ENCODE results near the gene STPG3. TPM values are rescaled to one million over a fixed set of nuclear protein-coding genes. Genes with fewer than 3 reads are reported as not detected.

Gene STPG3
- total and polyA plus RNA-seq, 2 of the 13 experiments (the other 11 are each of a cell fraction or from before 2014, with no cell fraction given) = not detected

DNA sequence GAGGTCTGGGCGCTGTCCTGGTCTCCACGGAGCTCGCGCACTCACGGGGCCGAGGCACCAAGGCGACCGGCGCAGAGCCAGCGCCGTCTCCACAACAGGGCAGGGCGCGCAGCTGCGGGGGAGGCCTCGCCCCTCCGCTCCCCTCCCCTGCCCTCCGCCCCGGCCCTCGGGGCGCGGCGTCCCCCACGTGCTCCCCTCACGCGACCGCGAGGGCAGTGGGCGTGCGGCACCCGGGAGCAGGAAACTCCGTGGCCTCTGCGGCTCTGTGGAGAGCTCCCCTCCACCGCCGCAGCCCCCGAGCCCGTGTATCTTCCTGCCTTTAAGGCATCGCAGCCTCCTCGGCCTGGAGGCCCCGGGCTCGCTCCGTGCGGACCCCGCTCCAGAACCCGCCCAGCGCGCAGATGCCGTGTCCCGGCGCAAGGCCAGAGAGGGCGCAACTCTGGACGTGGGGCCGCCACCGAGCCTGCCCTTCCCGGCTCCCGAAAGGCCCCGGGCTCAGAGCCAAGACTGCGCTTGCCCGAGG lies 10.7 kb upstream of the STPG3 start (continued):
- TF ChIP-seq, protein P1, sequence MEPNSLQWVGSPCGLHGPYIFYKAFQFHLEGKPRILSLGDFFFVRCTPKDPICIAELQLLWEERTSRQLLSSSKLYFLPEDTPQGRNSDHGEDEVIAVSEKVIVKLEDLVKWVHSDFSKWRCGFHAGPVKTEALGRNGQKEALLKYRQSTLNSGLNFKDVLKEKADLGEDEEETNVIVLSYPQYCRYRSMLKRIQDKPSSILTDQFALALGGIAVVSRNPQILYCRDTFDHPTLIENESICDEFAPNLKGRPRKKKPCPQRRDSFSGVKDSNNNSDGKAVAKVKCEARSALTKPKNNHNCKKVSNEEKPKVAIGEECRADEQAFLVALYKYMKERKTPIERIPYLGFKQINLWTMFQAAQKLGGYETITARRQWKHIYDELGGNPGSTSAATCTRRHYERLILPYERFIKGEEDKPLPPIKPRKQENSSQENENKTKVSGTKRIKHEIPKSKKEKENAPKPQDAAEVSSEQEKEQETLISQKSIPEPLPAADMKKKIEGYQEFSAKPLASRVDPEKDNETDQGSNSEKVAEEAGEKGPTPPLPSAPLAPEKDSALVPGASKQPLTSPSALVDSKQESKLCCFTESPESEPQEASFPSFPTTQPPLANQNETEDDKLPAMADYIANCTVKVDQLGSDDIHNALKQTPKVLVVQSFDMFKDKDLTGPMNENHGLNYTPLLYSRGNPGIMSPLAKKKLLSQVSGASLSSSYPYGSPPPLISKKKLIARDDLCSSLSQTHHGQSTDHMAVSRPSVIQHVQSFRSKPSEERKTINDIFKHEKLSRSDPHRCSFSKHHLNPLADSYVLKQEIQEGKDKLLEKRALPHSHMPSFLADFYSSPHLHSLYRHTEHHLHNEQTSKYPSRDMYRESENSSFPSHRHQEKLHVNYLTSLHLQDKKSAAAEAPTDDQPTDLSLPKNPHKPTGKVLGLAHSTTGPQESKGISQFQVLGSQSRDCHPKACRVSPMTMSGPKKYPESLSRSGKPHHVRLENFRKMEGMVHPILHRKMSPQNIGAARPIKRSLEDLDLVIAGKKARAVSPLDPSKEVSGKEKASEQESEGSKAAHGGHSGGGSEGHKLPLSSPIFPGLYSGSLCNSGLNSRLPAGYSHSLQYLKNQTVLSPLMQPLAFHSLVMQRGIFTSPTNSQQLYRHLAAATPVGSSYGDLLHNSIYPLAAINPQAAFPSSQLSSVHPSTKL (CRISPR knock-in tag; IDR thresholded peaks at IDR 0.05) = peak; percentile 63
- peak; percentile 80 for TF ChIP-seq FOXC1 (CRISPR knock-in tag; IDR thresholded peaks at IDR 0.05; ENCODE audit: borderline replicate concordance)

DNA sequence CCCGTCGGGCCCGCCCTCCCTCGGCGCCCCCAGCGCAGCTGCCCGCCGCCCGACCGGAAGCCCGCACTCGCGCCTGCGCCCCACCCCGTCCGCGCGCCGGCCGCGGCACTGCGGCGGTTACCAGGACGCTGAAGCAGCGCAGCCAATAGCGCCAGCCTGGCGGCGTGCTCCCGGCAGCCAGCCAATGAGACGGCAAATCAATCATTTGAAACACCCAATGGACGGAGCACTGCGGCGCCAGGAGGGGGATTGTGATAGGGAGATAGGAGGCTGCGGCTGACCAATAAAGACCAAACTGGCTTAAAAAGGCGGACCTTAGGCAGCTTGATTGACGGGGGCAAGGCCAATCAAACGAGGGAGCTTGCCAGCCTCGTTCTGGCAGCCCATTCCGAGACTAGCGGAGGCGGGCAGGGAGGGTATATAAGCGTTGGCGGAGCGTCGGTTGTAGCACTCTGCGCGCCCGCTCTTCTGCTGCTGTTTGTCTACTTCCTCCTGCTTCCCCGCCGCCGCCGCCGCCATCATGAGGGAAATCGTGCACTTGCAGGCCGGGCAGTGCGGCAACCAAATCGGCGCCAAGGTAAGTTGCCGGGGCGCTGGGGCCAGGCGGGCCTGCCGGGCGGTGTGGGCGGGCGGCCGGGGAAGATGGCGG lies 10.1 kb upstream of the STPG3 start, which contains the start of gene TUBB4B:
TUBB4B (plus strand) TSS at position 447 of the 649 bp plus-strand sequence; CDS start at position 521, 74 bp downstream.
- no peak within 1 kb of the TSS for H2AFZ ChIP-seq (ENCODE audit: low read length)
- H3K4me2 ChIP-seq (ENCODE audit: low read depth, low read length) = peak within 1 kb of the TSS; percentile 99
- H4K20me1 ChIP-seq (ENCODE audit: insufficient read depth, low read length) = peaks cover 27% of the 10 kb centered on the region
- 0% methylated on average over 14 of the region's 67 CpGs for WGBS (ENCODE audit: low lambda C conversion rate)
- H3K36me3 ChIP-seq (replicated peaks in 1 of 2; ENCODE audit: control insufficient read depth in 1 of 2, insufficient read depth in 2 of 2, low read length in 2 of 2) = peaks cover 4 to 19% of the 10 kb centered on the region in 2 experiments; a peak in 4 of 5 replicates
- intact Hi-C loops (cut with micrococcal nuclease; ENCODE audit: unreplicated experiment) (no loop called here), in situ Hi-C loops (cut with HindIII; ENCODE audit: extremely low pct_ligation_motif_present, low pct_unique_long_range_greater_than_20kb) (no loop called here)
- ChIA-PET POLR2A (interaction anchor here (0.7 to 7.7 kb wide), 34 partner anchors 11 to 440 kb away, joined by 3 to 317 read pairs (median 6); partner anchors contain the start of genes ENTPD2, ENTPD8, LRRC26 and MAN1B1), CTCF (ENCODE audit: low intra/inter-chr PET ratio, low total read pairs) (no interaction called here)
- H3K9me3 ChIP-seq (ENCODE audit: low read length) = no peaks in the 10 kb centered on the region
- BruUV-seq (replicated peaks) = no TSS peak
- peak within 1 kb of the TSS; percentile 96 for H3K27ac ChIP-seq (ENCODE audit: extremely low read length, insufficient read depth, low read length)
- DNase-seq (ENCODE audit: low spot score) (peak; percentile 99), ATAC-seq (peak; percentile 55), FAIRE-seq (peak; percentile 99)
- peak within 1 kb of the TSS; percentile 89 to 94 (median 94) for H3K4me3 ChIP-seq (replicated peaks in 1 of 3; ENCODE audit: insufficient read depth in 1 of 3, low read depth in 2 of 3, low read length in 3 of 3)
- peaks cover 36% of the 10 kb centered on the region for H3K79me2 ChIP-seq (ENCODE audit: insufficient read depth, low read length)
- no peaks in the 10 kb centered on the region; a peak in 1 of 5 replicates for H3K27me3 ChIP-seq (ENCODE audit: control insufficient read depth in 1 of 2, insufficient read depth in 2 of 2, low read length in 2 of 2)
- peaks cover 62% of the 10 kb centered on the region for H3K4me1 ChIP-seq (ENCODE audit: insufficient read depth, low read length)
- peak within 1 kb of the TSS; percentile 92 for H3K9ac ChIP-seq (ENCODE audit: insufficient read depth, low read depth, low read length)
- TF ChIP-seq ZNF296 (CRISPR knock-in tag; conservative IDR thresholded peaks at IDR 0.05) (no peak), ZSCAN9 (CRISPR knock-in tag; IDR thresholded peaks at IDR 0.05; ENCODE audit: borderline replicate concordance) (peak; percentile 90), GTF2F1 (IDR thresholded peaks at IDR 0.05; ENCODE audit: low read length) (peak; percentile 98), ATAD3A (CRISPR knock-in tag; IDR thresholded peaks at IDR 0.05) (0 out of 2 replicates have a peak, but pooled peaks have one; percentile 66), SPEN (CRISPR knock-in tag; IDR thresholded peaks at IDR 0.05; ENCODE audit: low read depth) (no peak; the same call in 1 of the 2 replicates), ZNF674 (CRISPR knock-in tag; IDR thresholded peaks at IDR 0.05; ENCODE audit: low read depth) (0 out of 2 replicates have a peak, but pooled peaks have one; percentile 52), ZNF143 (CRISPR knock-in tag; IDR thresholded peaks at IDR 0.05) (peak; percentile 4; the same call in 1 of the 2 replicates), ZSCAN30 (CRISPR knock-in tag; IDR thresholded peaks at IDR 0.05) (no peak), CENPBD1 (CRISPR knock-in tag; IDR thresholded peaks at IDR 0.05; ENCODE audit: borderline replicate concordance, low read depth) (no peak; the same call in 1 of the 2 replicates), SRY (CRISPR knock-in tag; IDR thresholded peaks at IDR 0.05) (peak; percentile 27; the same call in 1 of the 2 replicates)
- TF ChIP-seq, protein P2, sequence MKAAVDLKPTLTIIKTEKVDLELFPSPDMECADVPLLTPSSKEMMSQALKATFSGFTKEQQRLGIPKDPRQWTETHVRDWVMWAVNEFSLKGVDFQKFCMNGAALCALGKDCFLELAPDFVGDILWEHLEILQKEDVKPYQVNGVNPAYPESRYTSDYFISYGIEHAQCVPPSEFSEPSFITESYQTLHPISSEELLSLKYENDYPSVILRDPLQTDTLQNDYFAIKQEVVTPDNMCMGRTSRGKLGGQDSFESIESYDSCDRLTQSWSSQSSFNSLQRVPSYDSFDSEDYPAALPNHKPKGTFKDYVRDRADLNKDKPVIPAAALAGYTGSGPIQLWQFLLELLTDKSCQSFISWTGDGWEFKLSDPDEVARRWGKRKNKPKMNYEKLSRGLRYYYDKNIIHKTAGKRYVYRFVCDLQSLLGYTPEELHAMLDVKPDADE (CRISPR knock-in tag; IDR thresholded peaks at IDR 0.05) = 0 out of 2 replicates have a peak, but pooled peaks have one; percentile 16

All from HepG2 (cell line).